Small intestine (tissue), 7 donors: Measurements from ENCODE around the gene SRGAP3. TPM values are rescaled to one million over a fixed set of nuclear protein-coding genes. Genes with fewer than 3 reads are reported as not detected.

Source experiments
- DNase-seq, 2 donors: peaks; one replicate each; pipeline versions ENCODE4 v3.0.0 to v3.0.0-alpha.2; 2013
- FAIRE-seq: peaks from 2 replicates; lab custom pipeline; 2012; peaks lifted over from hg19 to GRCh38; lab: Jason Lieb, UNC
- H3K27ac ChIP-seq, 3 donors: one replicate each; pipeline ENCODE4 v1.5.1; 2013; ENCODE audit warnings: low read length in 2 of 3, mild to moderate bottlenecking in 2 of 3, control low read depth in 1 of 3, inconsistent platforms in 1 of 3, low read depth in 1 of 3, moderate library complexity in 1 of 3
- H3K27me3 ChIP-seq, 3 donors: one replicate each; pipeline ENCODE4 v1.6.1; 2013; ENCODE audit warnings: low read length in 3 of 3, inconsistent platforms in 1 of 3; ENCODE audit not compliant: control insufficient read depth in 3 of 3, insufficient read depth in 3 of 3
- H3K36me3 ChIP-seq, 3 donors: one replicate each; pipeline ENCODE4 v1.6.1; 2013; ENCODE audit warnings: low read length in 3 of 3, inconsistent platforms in 1 of 3, low read depth in 1 of 3, mild to moderate bottlenecking in 1 of 3, moderate library complexity in 1 of 3; ENCODE audit not compliant: control insufficient read depth in 3 of 3, insufficient read depth in 2 of 3
- H3K4me1 ChIP-seq, 3 donors: one replicate each; pipeline ENCODE4 v1.6.1; 2013; ENCODE audit warnings: low read length in 2 of 3, inconsistent platforms in 1 of 3, low read depth in 1 of 3, mild to moderate bottlenecking in 1 of 3, moderate library complexity in 1 of 3; ENCODE audit not compliant: control insufficient read depth in 3 of 3, insufficient read depth in 2 of 3
- H3K4me3 ChIP-seq, 3 donors: one replicate each; pipeline ENCODE4 v1.5.1; 2013; ENCODE audit warnings: low read length in 3 of 3, control low read depth in 1 of 3, inconsistent platforms in 1 of 3, low read depth in 1 of 3, mild to moderate bottlenecking in 1 of 3, moderate library complexity in 1 of 3
- H3K9me3 ChIP-seq, 2 donors: one replicate each; pipeline ENCODE4 v1.6.1; 2013; ENCODE audit warnings: low read depth in 1 of 2, low read length in 1 of 2; ENCODE audit not compliant: control insufficient read depth in 2 of 2, insufficient read depth in 1 of 2
- WGBS, 3 donors: extraction: QIAGEN DNeasy Blood & Tissue Kit; methylation state at CpG; one replicate each; pipeline ENCODE4 v1.1.7; 2013; 5-methylcytosine and 5-hydroxymethylcytosine counted together
- polyA plus RNA-seq, 4 donors: library from polyadenylated mRNA; stranded (reverse) in 3 of 4; unstranded in 1 of 4; fragments of 200-250 nt in 3 of 4; fragments of 120-200 nt in 1 of 4; gene quantifications; one replicate each; pipeline versions ENCODE4 v1.2.1 to v1.2.3, GENCODE V29; 2013
- donor health status: healthy with polysubstance abuse.
- donor health status: control.
- donor health status: control.
- donor health status: Bipolar disorder and iron deficiency.
- donor health status: healthy.

The SRGAP3 gene
- polyA plus RNA-seq, 4 donors: 0.22 to 2.7 (median 1.2) TPM

- DNase-seq (no peak), FAIRE-seq (no peak)
- H3K4me3 ChIP-seq: no peak overlapping the region
- 65 to 84% (median 70%) methylated on average over 6 of the region's 6 CpGs for WGBS, 3 donors
- no peaks in the 10 kb centered on the region for H3K9me3 ChIP-seq
- no peaks in the 10 kb centered on the region for H3K27me3 ChIP-seq
- H3K4me1 ChIP-seq: no peaks in the 10 kb centered on the region
- peak overlapping the region in 1 of 3 donors; percentile 29 for H3K27ac ChIP-seq
- H3K36me3 ChIP-seq: no peaks in the 10 kb centered on the region
Observed at GRCh38 chr3:9180764-9181117, 68.7 kb downstream of the SRGAP3 start.

GRCh38 chr3:9179826-9180763 is 69.4 kb downstream of the SRGAP3 start:
- Histone ChIP-seq H3K4me1 (no peaks in the 10 kb centered on the region), H3K4me3 (no peak overlapping the region), H3K27me3 (no peaks in the 10 kb centered on the region), H3K36me3 (no peaks in the 10 kb centered on the region), H3K9me3 (no peaks in the 10 kb centered on the region), H3K27ac (peak overlapping the region in 1 of 3 donors; percentile 29)
- 71 to 87% (median 77%) methylated on average over 17 of the region's 17 CpGs for WGBS, 3 donors
- FAIRE-seq: no peak
- peak in 1 of 2 donors; percentile 20 for DNase-seq

- Histone ChIP-seq H3K4me1 (no peaks in the 10 kb centered on the region), H3K27ac (no peak overlapping the region), H3K4me3 (no peak overlapping the region), H3K9me3 (no peaks in the 10 kb centered on the region), H3K27me3 (no peaks in the 10 kb centered on the region), H3K36me3 (no peaks in the 10 kb centered on the region)
- 77 to 82% (median 78%) methylated on average over 6 of the region's 6 CpGs for WGBS, 3 donors
- DNase-seq: no peak
- no peak for FAIRE-seq
Observed at GRCh38 chr3:9178697-9179096, 70.7 kb downstream of the SRGAP3 start.

GRCh38 chr3:9175421-9175820 is 74.0 kb downstream of the SRGAP3 start:
- H3K9me3 ChIP-seq: no peaks in the 10 kb centered on the region
- peaks cover 0 to 2% (median 0%) of the 10 kb centered on the region in 3 donors for H3K36me3 ChIP-seq
- DNase-seq (no peak), FAIRE-seq (no peak)
- H3K27me3 ChIP-seq: no peaks in the 10 kb centered on the region
- WGBS, 3 donors: 41 to 65% (median 61%) methylated on average over 5 of the region's 5 CpGs
- H3K27ac ChIP-seq: no peak overlapping the region
- H3K4me1 ChIP-seq: peaks cover 0 to 2% (median 0%) of the 10 kb centered on the region in 3 donors
- H3K4me3 ChIP-seq: no peak overlapping the region

GRCh38 chr3:9173445-9173844 is 76.0 kb downstream of the SRGAP3 start:
- Histone ChIP-seq H3K4me1 (peaks cover 0 to 2% (median 0%) of the 10 kb centered on the region in 3 donors), H3K27ac (no peak overlapping the region), H3K9me3 (no peaks in the 10 kb centered on the region), H3K4me3 (no peak overlapping the region), H3K36me3 (peaks cover 0 to 2% (median 0%) of the 10 kb centered on the region in 3 donors), H3K27me3 (no peaks in the 10 kb centered on the region)
- no peak for FAIRE-seq
- 78 to 91% (median 84%) methylated on average over 5 of the region's 5 CpGs for WGBS, 3 donors
- no peak for DNase-seq

GRCh38 chr3:9172851-9173321 is 76.6 kb downstream of the SRGAP3 start:
- Histone ChIP-seq H3K9me3 (no peaks in the 10 kb centered on the region), H3K27ac (no peak overlapping the region), H3K36me3 (peaks cover 0 to 2% (median 0%) of the 10 kb centered on the region in 3 donors), H3K4me1 (peaks cover 0 to 2% (median 0%) of the 10 kb centered on the region in 3 donors), H3K27me3 (no peaks in the 10 kb centered on the region), H3K4me3 (no peak overlapping the region)
- FAIRE-seq (no peak), DNase-seq (peak in 1 of 2 donors; percentile 9)
- WGBS, 3 donors: 64 to 83% (median 79%) methylated on average over 9 to 11 of the region's 11 CpGs

- Histone ChIP-seq H3K27ac (no peak overlapping the region), H3K4me1 (peaks cover 0 to 2% (median 0%) of the 10 kb centered on the region in 3 donors), H3K4me3 (no peak overlapping the region), H3K27me3 (no peaks in the 10 kb centered on the region), H3K9me3 (no peaks in the 10 kb centered on the region), H3K36me3 (peaks cover 0 to 2% (median 0%) of the 10 kb centered on the region in 3 donors)
- 97 to 100% (median 98%) methylated on average over 5 of the region's 5 CpGs for WGBS, 3 donors
- no peak for FAIRE-seq
- DNase-seq: no peak
Observed at GRCh38 chr3:9170851-9171160, 78.6 kb downstream of the SRGAP3 start.

GRCh38 chr3:9169956-9170850 is 79.2 kb downstream of the SRGAP3 start:
- no peak for FAIRE-seq
- H3K27ac ChIP-seq: no peak overlapping the region

More at GRCh38 chr3:9169956-9170850, 79.2 kb downstream of the SRGAP3 start:
- peaks cover 0 to 2% (median 0%) of the 10 kb centered on the region in 3 donors for H3K36me3 ChIP-seq
- peaks cover 0 to 2% (median 0%) of the 10 kb centered on the region in 3 donors for H3K4me1 ChIP-seq
- DNase-seq: peak in 1 of 2 donors; percentile 50
- WGBS, 3 donors: 77 to 83% (median 80%) methylated on average over 18 of the region's 18 CpGs
- no peaks in the 10 kb centered on the region for H3K27me3 ChIP-seq
- H3K9me3 ChIP-seq: no peaks in the 10 kb centered on the region
- no peak overlapping the region for H3K4me3 ChIP-seq
